ENCODE results near the gene HAO1. TPM values are rescaled to one million over a fixed set of nuclear protein-coding genes. Genes with fewer than 3 reads are reported as not detected.

Gene HAO1
- total RNA-seq, 2 experiments from 2014 or later: not detected

DNA sequence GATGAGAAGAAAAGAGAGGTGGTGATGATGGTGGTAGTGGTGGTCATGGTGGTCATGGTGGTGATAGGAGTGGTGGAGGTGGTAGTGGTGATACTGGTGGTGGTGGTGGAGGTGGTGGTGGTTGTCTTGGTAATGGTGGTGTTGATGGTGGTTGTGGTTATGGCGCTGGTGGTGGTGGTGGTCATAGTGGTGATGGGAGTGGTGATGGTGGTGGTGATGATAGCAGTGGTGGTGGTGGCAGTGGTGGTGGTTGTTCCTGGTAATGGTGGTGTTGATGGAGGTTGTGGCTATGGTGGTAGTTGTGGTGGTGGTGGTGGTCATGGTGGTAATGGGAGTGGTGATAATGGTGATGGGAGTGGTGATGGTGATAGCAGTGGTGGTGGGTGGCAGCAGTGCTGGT, 36.8 kb downstream of the HAO1 start:
- ChIA-PET CTCF (no interaction called here), POLR2A (no interaction called here)
- intact Hi-C loops (cut with micrococcal nuclease): no loop called here
- Mint-ChIP-seq H3K27ac (no peak overlapping the region), H3K36me3 (ENCODE audit: low read depth) (no peaks in the 10 kb centered on the region), H3K9me3 (peaks cover 3% of the 10 kb centered on the region), H3K27me3 (peaks cover 2% of the 10 kb centered on the region), H3K4me1 (ENCODE audit: low read depth) (no peaks in the 10 kb centered on the region), H3K4me3 (no peak overlapping the region)
- no peak for ATAC-seq
- TF ChIP-seq, protein P1, sequence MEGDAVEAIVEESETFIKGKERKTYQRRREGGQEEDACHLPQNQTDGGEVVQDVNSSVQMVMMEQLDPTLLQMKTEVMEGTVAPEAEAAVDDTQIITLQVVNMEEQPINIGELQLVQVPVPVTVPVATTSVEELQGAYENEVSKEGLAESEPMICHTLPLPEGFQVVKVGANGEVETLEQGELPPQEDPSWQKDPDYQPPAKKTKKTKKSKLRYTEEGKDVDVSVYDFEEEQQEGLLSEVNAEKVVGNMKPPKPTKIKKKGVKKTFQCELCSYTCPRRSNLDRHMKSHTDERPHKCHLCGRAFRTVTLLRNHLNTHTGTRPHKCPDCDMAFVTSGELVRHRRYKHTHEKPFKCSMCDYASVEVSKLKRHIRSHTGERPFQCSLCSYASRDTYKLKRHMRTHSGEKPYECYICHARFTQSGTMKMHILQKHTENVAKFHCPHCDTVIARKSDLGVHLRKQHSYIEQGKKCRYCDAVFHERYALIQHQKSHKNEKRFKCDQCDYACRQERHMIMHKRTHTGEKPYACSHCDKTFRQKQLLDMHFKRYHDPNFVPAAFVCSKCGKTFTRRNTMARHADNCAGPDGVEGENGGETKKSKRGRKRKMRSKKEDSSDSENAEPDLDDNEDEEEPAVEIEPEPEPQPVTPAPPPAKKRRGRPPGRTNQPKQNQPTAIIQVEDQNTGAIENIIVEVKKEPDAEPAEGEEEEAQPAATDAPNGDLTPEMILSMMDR (IDR thresholded peaks at IDR 0.05): no peak
- DNase-seq: peak; percentile 1

DNA sequence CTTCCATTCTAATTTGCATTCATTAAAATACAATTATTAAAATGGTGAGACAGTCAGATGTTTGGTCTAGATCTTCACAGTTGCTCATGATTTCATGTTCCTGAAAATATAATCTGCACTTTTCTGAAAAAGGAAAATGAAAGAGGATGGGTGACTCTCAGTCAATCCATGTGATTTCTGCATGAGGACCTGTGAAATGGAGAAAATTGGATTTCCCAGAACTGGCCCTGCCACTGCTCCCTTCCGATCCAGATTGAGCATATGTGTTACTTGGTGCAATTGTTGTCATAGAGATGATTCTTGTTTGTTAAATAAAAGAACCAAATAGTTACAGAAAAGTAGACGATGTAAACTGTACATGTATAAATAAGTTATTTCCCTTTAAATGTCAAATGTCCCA, 37.4 kb downstream of the HAO1 start:
- no peak for ATAC-seq
- peaks cover 3% of the 10 kb centered on the region for H3K9me3 Mint-ChIP-seq
- no peaks in the 10 kb centered on the region for H3K4me1 Mint-ChIP-seq (ENCODE audit: low read depth)
- DNase-seq: no peak
- POLR2A ChIA-PET: no interaction called here
- TF ChIP-seq, protein P1 (IDR thresholded peaks at IDR 0.05): no peak
- H3K27me3 Mint-ChIP-seq: peaks cover 5% of the 10 kb centered on the region
- H3K4me3 Mint-ChIP-seq: no peak overlapping the region
- intact Hi-C loops (cut with micrococcal nuclease): no loop called here
- no peaks in the 10 kb centered on the region for H3K36me3 Mint-ChIP-seq (ENCODE audit: low read depth)
- H3K27ac Mint-ChIP-seq: no peak overlapping the region
- CTCF ChIA-PET: no interaction called here

DNA sequence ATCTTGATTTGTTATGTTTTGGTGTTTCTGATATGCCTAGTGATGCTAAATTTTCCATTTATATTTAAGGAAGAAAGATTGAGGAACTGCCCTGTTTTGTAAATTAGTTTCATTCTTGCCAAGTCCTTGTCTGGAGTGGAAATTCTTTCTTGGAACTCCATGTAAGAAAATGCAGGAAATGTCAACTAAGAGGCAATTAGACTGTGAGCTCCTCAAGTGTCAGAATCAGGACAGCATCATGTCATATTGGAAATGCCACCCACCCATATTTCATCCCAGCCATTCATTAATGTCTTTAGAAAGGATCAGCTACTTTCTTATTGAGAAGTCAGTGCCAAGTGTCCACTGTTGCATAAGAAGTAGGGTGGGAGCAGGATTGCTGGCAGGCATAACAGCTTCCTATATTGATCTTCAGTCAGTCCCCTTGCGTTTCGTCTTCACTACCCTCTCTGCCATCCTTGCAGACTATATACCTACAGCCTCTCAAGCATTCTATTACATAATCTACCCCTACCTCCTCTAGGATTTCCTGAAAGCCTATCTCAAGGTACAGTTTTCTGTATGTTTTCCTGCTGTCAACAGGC, 42.4 kb downstream of the HAO1 start:
- ChIA-PET POLR2A (interaction anchor here (0.6 kb wide), 1 partner anchor 447 kb away, joined by 3 read pairs; no protein-coding TSS in a partner anchor), CTCF (no interaction called here)
- H3K4me1 Mint-ChIP-seq (ENCODE audit: low read depth): no peaks in the 10 kb centered on the region
- H3K36me3 Mint-ChIP-seq (ENCODE audit: low read depth): no peaks in the 10 kb centered on the region
- DNase-seq: no peak
- H3K4me3 Mint-ChIP-seq: no peak overlapping the region
- H3K27me3 Mint-ChIP-seq: peaks cover 2% of the 10 kb centered on the region
- no peak for ATAC-seq
- no peak overlapping the region for H3K27ac Mint-ChIP-seq
- TF ChIP-seq, protein P1 (IDR thresholded peaks at IDR 0.05): no peak
- no peaks in the 10 kb centered on the region for H3K9me3 Mint-ChIP-seq
- intact Hi-C loops (cut with micrococcal nuclease): no loop called here

DNA sequence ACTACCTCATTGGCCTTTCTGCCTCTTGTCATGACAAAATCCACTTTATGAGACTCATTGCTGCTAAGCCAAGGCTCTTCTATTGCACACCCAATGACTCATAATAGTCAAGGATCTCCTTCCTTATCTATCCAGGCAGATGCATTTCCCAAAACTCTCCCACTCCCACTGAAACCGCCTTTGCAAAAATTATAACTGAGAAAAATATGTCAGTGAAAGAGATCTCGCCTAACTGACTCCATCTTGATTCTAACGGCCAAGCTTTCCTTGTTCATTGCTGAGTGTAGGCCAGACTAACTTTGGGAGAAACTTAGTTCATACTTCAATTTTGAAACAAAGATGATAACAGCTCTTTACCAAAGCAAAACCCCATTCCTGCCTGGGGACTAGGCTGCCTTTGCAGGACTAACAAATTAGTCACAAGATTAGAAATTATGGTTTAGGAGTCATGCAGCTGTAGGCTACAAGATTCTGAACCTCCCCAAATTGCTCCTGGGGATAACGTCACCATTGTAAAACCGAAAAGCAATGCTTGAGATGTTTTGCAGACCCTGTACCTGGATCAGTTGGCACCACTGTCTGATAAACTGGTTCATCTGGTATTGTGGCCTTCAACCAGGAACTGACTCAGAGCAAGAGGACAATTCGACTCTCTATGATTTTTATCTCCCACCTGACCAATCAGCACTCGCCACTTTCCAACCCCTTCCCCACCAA, 47.1 kb downstream of the HAO1 start:
- H3K27me3 Mint-ChIP-seq: peaks cover under 1% of the 10 kb centered on the region
- POLR2A ChIA-PET: no interaction called here
- H3K4me3 Mint-ChIP-seq: no peak overlapping the region
- ATAC-seq: no peak
- CTCF ChIA-PET: no interaction called here
- H3K9me3 Mint-ChIP-seq: no peaks in the 10 kb centered on the region
- intact Hi-C loops (cut with micrococcal nuclease): no loop called here
- H3K27ac Mint-ChIP-seq: no peak overlapping the region
- DNase-seq: no peak
- TF ChIP-seq, protein P1 (IDR thresholded peaks at IDR 0.05): no peak
- H3K36me3 Mint-ChIP-seq (ENCODE audit: low read depth): no peaks in the 10 kb centered on the region
- H3K4me1 Mint-ChIP-seq (ENCODE audit: low read depth): no peaks in the 10 kb centered on the region

DNA sequence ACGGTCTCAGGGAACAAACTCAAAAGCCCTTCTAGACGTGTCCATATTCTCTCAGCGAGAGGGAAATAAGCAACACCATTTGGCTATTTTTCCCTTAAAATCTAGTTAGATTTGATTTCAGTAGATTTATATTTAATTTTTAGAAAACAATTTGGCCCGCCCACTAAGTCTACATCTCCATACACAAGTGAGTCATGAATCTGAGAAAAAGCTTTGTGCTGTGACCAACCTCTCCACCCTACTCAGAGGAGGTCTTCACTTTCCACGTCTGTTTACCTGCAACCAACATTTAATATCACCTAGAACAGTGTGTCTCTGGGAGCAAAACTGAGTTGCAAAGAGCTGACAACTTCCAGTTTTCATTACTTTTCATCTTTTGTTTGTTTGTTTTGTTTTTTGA, 48.6 kb downstream of the HAO1 start:
- TF ChIP-seq, protein P1 (IDR thresholded peaks at IDR 0.05): no peak
- no peaks in the 10 kb centered on the region for H3K36me3 Mint-ChIP-seq (ENCODE audit: low read depth)
- DNase-seq (no peak), ATAC-seq (no peak)
- ChIA-PET CTCF (no interaction called here), POLR2A (no interaction called here)
- no peak overlapping the region for H3K4me3 Mint-ChIP-seq
- intact Hi-C loops (cut with micrococcal nuclease): no loop called here
- no peaks in the 10 kb centered on the region for H3K9me3 Mint-ChIP-seq
- H3K27ac Mint-ChIP-seq: no peak overlapping the region
- H3K27me3 Mint-ChIP-seq: no peaks in the 10 kb centered on the region
- no peaks in the 10 kb centered on the region for H3K4me1 Mint-ChIP-seq (ENCODE audit: low read depth)
